OCI-LY7 (cell line): ENCODE results near the gene HPDL. TPM values are rescaled to one million over a fixed set of nuclear protein-coding genes. Genes with fewer than 3 reads are reported as not detected.

Experiments used
- BruUV-seq: library from RNA; stranded (reverse); fragments of 400-500 nt; replicated peaks from 2 replicates; lab custom pipeline; 2021; lab: Mats Ljungman, UMichigan
- CTCF ChIA-PET: fragments of 300-600 bp; sonication (Branson Sonifier 250); formaldehyde crosslinking; loops from one replicate; lab custom pipeline; 2022; ENCODE audit warnings: antibody characterized with exemption; ENCODE audit not compliant: unreplicated experiment; lab: Charles Lee
- POLR2A ChIA-PET: fragments of 300-600 bp; sonication (Branson Sonifier 250); formaldehyde crosslinking; loops from one replicate; lab custom pipeline; 2022; ENCODE audit warnings: antibody characterized with exemption; lab: Charles Lee
- DNase-seq: peaks from one replicate; pipeline ENCODE4 v3.0.0-alpha.2; 2015; ENCODE audit warnings: low spot score
- H2AFZ ChIP-seq: fragments of 200-600 bp; sonication (generic), shearing (Covaris generic); 2 replicates; pipeline ENCODE4 v1.6.1; 2014; ENCODE audit warnings: mild to moderate bottlenecking, antibody characterized with exemption, low read length, moderate library complexity
- H3K27ac ChIP-seq: fragments of 200-600 bp; sonication (generic); 2 replicates; pipeline ENCODE4 v1.5.1; 2014; ENCODE audit warnings: mixed run types, low read depth, mild to moderate bottlenecking, moderate library complexity, low read length, inconsistent platforms; ENCODE audit not compliant: poor library complexity, severe bottlenecking
- H3K36me3 ChIP-seq: fragments of 200-600 bp; sonication (generic); 2 replicates; pipeline ENCODE4 v1.6.1; 2014; ENCODE audit warnings: mild to moderate bottlenecking, antibody characterized with exemption, low read length, moderate library complexity, mixed read lengths; ENCODE audit not compliant: insufficient read depth
- H3K4me1 ChIP-seq: fragments of 200-600 bp; sonication (generic); 2 replicates; pipeline ENCODE4 v1.5.1; 2014; ENCODE audit warnings: mild to moderate bottlenecking, low read length; ENCODE audit not compliant: insufficient read depth, poor library complexity, severe bottlenecking
- H3K4me2 ChIP-seq: fragments of 200-600 bp; sonication (generic); 2 replicates; pipeline ENCODE4 v1.6.1; 2014; ENCODE audit warnings: mild to moderate bottlenecking, low read length
- H3K4me3 ChIP-seq: fragments of 200-600 bp; sonication (generic); 2 replicates; pipeline ENCODE4 v1.5.1; 2014; ENCODE audit warnings: mild to moderate bottlenecking, low read depth, low read length; ENCODE audit not compliant: poor library complexity, severe bottlenecking
- H3K79me2 ChIP-seq: fragments of 200-600 bp; sonication (generic); 2 replicates; pipeline ENCODE4 v1.6.1; 2016; ENCODE audit warnings: low read depth, mild to moderate bottlenecking, low read length, moderate library complexity, mixed read lengths; ENCODE audit not compliant: insufficient read depth
- H3K9me2 ChIP-seq: fragments of 200-600 bp; sonication (generic); 2 replicates; pipeline ENCODE4 v1.6.1; 2016; ENCODE audit warnings: mild to moderate bottlenecking, low read length, mixed read lengths; ENCODE audit not compliant: insufficient read depth
- H3K9me3 ChIP-seq: fragments of 200-600 bp; sonication (generic); 2 replicates; pipeline ENCODE4 v1.6.1; 2014; ENCODE audit warnings: mild to moderate bottlenecking, mixed run types, low read length, mixed read lengths
- H4K20me1 ChIP-seq: fragments of 200-600 bp; sonication (generic); 2 replicates; pipeline ENCODE4 v1.6.1; 2014; ENCODE audit warnings: mild to moderate bottlenecking, antibody characterized with exemption, low read length, moderate library complexity, mixed read lengths; ENCODE audit not compliant: insufficient read depth
- EZH2phosphoT487 ChIP-seq: fragments of 200-600 bp; sonication (generic); IDR thresholded peaks from 2 replicates; pipeline ENCODE4 v1.6.1; 2018; ENCODE audit warnings: low read depth, borderline replicate concordance, mild to moderate bottlenecking, mixed run types, antibody characterized with exemption, low read length, moderate library complexity, mixed read lengths
- intact Hi-C: fragments of 100-400 bp; cut with micrococcal nuclease; formaldehyde crosslinking; loops from one replicate; pipeline ENCODE4 v1.10.0; 2022; ENCODE audit not compliant: unreplicated experiment
- total RNA-seq, 2 experiments: library from RNA; depleted of rRNA in 1 of 2; stranded (reverse); fragments of >200 nt in 1 of 2; shearing (Covaris generic) in 1 of 2; gene quantifications; 2 replicates each; pipeline ENCODE4 v1.2.3, GENCODE V29; 2014 to 2022
- TF ChIP-seq, protein P1 (sequence below): fragments of 200-600 bp; sonication (generic); conservative IDR thresholded peaks from 2 replicates; pipeline ENCODE4 v1.5.1; 2014; ENCODE audit warnings: mild to moderate bottlenecking, antibody characterized with exemption, low read length, moderate library complexity, mixed read lengths

HPDL gene
- total RNA-seq, 2 experiments from 2014 or later = 25.2 to 25.8 TPM

DNA sequence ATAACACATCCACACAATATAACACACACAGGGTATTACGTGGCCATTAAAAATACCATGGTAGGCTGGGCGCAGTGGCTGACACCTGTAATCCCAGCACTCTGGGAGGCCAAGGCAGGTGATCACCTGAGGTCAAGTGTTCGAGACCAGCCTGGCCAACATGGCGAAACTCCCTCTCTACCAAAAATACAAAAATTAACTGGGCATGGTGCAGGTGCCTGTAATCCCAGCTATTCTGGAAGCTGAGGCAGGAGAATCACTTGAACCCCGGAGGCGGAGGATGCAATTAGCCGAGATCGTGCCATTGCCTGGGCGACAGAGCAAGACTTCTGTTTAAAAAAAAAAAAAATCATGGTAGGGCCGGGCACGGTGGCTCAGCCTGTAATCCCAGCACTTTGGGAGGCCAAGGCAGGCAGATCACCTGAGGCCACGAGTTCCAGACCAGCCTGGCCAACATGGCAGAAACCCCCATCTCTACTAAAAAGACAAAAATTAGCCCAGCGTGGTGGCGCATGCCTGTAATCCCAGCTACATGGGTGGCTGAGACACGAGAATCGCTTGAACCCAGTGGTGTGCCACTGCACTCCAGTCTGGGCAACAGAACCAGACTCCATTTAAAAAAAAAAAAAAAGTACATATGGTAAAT lies 24.1 kb upstream of the HPDL start:
- no peaks in the 10 kb centered on the region for H4K20me1 ChIP-seq
- peak overlapping the region; percentile 74 for H3K4me3 ChIP-seq
- TF ChIP-seq, protein P1, sequence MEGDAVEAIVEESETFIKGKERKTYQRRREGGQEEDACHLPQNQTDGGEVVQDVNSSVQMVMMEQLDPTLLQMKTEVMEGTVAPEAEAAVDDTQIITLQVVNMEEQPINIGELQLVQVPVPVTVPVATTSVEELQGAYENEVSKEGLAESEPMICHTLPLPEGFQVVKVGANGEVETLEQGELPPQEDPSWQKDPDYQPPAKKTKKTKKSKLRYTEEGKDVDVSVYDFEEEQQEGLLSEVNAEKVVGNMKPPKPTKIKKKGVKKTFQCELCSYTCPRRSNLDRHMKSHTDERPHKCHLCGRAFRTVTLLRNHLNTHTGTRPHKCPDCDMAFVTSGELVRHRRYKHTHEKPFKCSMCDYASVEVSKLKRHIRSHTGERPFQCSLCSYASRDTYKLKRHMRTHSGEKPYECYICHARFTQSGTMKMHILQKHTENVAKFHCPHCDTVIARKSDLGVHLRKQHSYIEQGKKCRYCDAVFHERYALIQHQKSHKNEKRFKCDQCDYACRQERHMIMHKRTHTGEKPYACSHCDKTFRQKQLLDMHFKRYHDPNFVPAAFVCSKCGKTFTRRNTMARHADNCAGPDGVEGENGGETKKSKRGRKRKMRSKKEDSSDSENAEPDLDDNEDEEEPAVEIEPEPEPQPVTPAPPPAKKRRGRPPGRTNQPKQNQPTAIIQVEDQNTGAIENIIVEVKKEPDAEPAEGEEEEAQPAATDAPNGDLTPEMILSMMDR = no peak
- no peak for TF ChIP-seq EZH2phosphoT487
- peaks cover 31% of the 10 kb centered on the region for H3K4me1 ChIP-seq
- no peak overlapping the region for H2AFZ ChIP-seq
- peak overlapping the region; percentile 72 for H3K4me2 ChIP-seq
- no peak for DNase-seq
- no peaks in the 10 kb centered on the region; the same call in 1 of the 2 replicates for H3K79me2 ChIP-seq
- BruUV-seq = no TSS peak
- ChIA-PET CTCF (interaction anchor here (0.6 to 1.9 kb wide), 8 partner anchors 10 to 291 kb away, joined by 3 to 16 read pairs (median 7); partner anchors contain the start of genes CCDC163, HECTD3, MMACHC and UROD), POLR2A (interaction anchor here (0.6 to 2.4 kb wide), 14 partner anchors 9 to 581 kb away, joined by 3 to 24 read pairs (median 4); partner anchors contain the start of genes HECTD3, MUTYH, TOE1 and UROD)
- intact Hi-C loops = loop anchor here (1.0 to 5.0 kb wide), 3 partner anchors 189 to 580 kb away; partner anchors contain the start of gene TESK2
- peak overlapping the region; percentile 59 for H3K27ac ChIP-seq
- no peaks in the 10 kb centered on the region for H3K36me3 ChIP-seq
- H3K9me2 ChIP-seq = no peaks in the 10 kb centered on the region
- no peaks in the 10 kb centered on the region for H3K9me3 ChIP-seq

DNA sequence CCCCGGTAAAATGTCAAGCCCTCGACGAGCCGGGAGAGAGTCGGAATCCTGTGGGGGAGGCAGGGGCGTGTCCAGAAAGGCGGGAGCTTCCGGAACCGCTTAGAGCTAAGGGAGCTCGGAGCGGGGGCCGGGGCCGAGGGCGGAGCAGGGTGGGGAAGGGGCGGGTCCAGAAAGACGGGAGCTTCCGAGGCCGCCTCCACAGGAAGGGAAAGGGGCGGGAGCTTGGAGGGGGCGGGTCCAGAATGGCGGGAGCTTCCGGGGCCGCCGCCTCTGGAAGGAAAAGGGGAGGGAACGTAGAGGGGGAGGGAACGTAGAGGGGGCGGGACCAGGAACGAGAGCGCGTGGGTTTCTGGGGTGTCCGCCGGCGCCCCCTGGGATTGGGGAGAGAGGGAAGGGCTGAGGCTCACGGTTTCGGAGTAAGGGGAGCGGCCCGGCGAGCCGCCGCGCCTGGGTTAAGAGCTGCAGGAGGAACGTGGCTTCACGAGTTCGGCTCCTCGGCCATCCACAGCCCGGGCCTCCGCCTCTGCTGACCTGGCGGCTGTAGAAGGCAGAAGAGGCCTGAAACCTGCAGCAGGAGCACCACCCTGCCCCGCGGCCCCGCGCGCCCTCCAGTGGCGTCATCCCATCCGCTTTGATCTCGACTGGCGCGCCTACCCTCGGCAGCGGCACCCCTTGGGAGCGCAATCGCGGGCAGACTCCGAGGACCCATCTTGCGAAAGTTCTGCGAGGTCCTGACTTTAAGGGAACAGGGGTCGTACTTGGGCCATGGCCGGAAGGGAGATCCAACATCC lies 23.0 kb upstream of the HPDL start:
- no peaks in the 10 kb centered on the region; the same call in 1 of the 2 replicates for H3K79me2 ChIP-seq
- H3K9me2 ChIP-seq = no peaks in the 10 kb centered on the region
- POLR2A ChIA-PET = interaction anchor here (0.5 to 2.4 kb wide), 31 partner anchors 11 to 948 kb away, joined by 3 to 24 read pairs (median 4); partner anchors contain the start of genes AKR1A1, HECTD3, HPDL and MUTYH
- intact Hi-C loops = loop anchor here (1.0 to 5.0 kb wide), 5 partner anchors 23 to 581 kb away; partner anchors contain the start of genes HPDL, MUTYH, TESK2 and TOE1
- no peaks in the 10 kb centered on the region for H4K20me1 ChIP-seq
- no peaks in the 10 kb centered on the region for H3K9me3 ChIP-seq
- H3K4me1 ChIP-seq = peaks cover 31% of the 10 kb centered on the region
- peak overlapping the region; percentile 79 for H3K27ac ChIP-seq
- H3K4me3 ChIP-seq = peak overlapping the region; percentile 74
- CTCF ChIA-PET = interaction anchor here (0.6 to 1.9 kb wide), 17 partner anchors 11 to 617 kb away, joined by 3 to 16 read pairs (median 6); partner anchors contain the start of genes CCDC163, HECTD3, MMACHC and TOE1
- TF ChIP-seq, protein P1 = peak; percentile 83
- no peak for TF ChIP-seq EZH2phosphoT487
- peak overlapping the region; percentile 69; the same call in 1 of the 2 replicates for H2AFZ ChIP-seq
- peak overlapping the region; percentile 95 for H3K4me2 ChIP-seq
- DNase-seq = peak; percentile 96
- TSS peak; percentile 95 for BruUV-seq
- no peaks in the 10 kb centered on the region for H3K36me3 ChIP-seq
